M059J (cell line): ENCODE measurements around the gene MRPL36. TPM values are rescaled to one million over a fixed set of nuclear protein-coding genes. Genes with fewer than 3 reads are reported as not detected.

Experiments
- DNase-seq: peaks from one replicate; pipeline ENCODE4 v3.0.0-alpha.2; 2012; ENCODE audit warnings: low read depth
- total RNA-seq: library from RNA; depleted of rRNA; stranded (reverse); fragments of >200 nt; shearing (Covaris generic); gene quantifications from 2 replicates; pipeline ENCODE4 v1.2.3, GENCODE V29; 2014

Gene MRPL36
- total RNA-seq, 1 experiment from 2014 or later: 57.9 TPM

- DNase-seq: no peak
Measured at GRCh38 chr5:1796371-1797102, 3.1 kb downstream of the MRPL36 start.

GRCh38 chr5:1795931-1796330 is 3.7 kb downstream of the MRPL36 start:
- no peak for DNase-seq

- DNase-seq: no peak
Measured at GRCh38 chr5:1795506-1795905, 4.1 kb downstream of the MRPL36 start.

DNA sequence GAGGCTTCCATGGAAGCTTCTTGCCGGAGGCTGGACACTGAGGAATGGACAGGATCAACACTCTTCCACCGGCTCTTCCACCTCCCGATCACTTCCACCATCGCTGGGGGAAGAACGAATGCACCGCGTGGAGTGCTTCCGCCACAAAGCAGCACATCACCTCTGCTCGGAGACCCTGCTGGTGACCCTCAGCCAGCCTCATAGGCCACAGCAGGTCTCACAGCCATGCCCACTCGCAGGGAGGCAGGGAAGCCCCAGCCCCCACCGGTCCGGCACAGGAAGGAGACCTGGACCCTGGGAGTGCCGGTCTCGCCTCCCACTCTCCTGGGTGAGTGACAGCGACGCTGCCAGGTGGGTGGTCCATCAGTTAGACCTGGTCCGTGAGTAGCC is 4.7 kb downstream of the MRPL36 start:
- no peak for DNase-seq

GRCh38 chr5:1793966-1794900 is 5.4 kb downstream of the MRPL36 start:
- peak; percentile 97 for DNase-seq

GRCh38 chr5:1793301-1793740 is 6.3 kb downstream of the MRPL36 start:
- peak; percentile 48 for DNase-seq

- peak; percentile 96 for DNase-seq
Measured at GRCh38 chr5:1792842-1793266, 6.8 kb downstream of the MRPL36 start.

- DNase-seq: no peak
Measured at GRCh38 chr5:1791176-1791575, 8.5 kb downstream of the MRPL36 start.

GRCh38 chr5:1789834-1790471 is 9.7 kb downstream of the MRPL36 start:
- DNase-seq: peak; percentile 67

DNA sequence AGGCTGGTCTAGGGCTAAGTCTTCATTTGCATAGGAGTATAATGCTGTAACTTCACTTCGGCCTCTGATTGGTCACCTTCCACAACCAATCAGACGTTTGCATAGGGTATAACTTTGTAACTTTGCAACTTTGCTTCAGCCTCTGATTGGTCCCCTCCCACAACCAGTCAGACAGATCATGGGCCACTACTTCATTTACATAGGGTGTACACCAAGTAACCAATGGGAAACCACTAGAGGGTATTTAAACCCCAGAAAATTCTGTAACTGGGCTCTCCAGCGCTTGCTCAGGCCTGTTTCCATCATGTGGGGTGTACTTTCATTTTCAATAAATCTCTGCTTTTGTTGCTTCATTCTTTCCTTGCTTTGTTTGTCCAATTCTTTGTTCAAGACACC is 10.2 kb downstream of the MRPL36 start:
- peak; percentile 71 for DNase-seq

DNA sequence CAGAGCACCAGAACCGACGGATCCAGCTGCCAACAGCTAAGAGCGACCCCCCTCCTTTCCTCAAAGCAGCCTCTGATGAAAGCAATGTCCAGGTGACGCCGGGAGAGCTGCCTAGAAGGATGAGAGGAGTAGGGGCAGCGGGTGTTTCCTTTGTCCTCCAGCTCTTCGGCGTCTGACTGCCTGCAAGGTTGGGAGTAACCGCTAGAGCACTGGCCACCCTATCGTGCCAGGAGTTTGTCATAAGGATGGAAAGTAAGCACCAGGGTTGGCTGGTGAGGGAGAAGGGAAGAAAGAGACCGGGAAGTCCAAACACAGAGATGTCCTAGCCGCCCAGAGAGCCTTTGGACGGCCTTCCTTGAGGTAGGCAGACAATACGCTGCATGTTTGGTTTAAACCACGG is 10.8 kb downstream of the MRPL36 start:
- DNase-seq: no peak

DNA sequence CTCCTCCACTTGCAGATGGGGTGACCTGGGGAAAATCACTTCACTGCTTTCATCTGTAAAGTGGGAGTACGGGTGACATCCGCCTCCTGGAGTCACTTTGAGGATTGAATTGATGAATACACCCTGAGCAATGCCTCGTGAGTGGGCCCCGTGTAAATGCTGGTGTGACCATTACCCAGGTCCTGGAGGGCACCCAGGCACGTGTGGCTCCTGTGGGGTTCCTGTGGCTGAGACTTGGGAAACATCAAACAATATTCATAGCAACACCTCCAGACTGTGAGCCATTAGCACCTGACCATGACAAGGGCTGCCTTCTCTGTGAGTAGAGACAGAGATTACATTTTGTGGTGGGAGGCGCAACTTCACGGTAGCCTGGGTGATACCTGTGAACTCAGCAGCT is 11.4 kb downstream of the MRPL36 start:
- DNase-seq: no peak

DNA sequence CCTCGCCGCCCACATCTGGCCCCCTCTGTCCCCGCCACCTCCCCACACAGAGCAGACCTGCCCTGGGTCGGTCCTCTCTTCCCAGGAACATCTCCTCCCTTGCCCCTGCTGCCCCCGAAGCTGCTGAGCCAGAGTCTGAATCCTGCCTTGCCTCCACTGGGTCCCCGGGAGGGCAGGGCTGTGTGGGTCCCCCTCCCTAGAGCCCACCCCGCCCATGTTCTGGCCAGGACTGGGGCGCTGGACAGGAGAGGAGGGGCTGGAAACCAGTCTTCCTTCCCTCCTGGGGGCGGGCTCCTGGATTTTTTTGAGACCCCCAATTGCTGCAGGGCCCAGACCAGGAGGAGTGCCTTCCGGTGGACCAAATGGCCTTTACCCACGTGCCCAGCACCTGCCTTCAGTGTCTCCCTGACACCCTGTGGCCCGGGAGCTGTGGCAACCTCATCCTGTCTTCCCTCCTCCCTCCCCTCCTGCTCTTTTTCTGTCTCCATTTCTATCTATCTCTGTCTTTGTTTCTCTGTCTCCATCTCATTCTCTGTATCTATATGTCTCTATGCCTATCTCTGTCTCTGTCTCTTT is 12.1 kb downstream of the MRPL36 start:
- no peak for DNase-seq

GRCh38 chr5:1786621-1787471 is 12.8 kb downstream of the MRPL36 start:
- no peak for DNase-seq

- no peak for DNase-seq
Measured at GRCh38 chr5:1785984-1786383, 13.7 kb downstream of the MRPL36 start.

- DNase-seq: no peak
Measured at GRCh38 chr5:1785062-1785461, 14.6 kb downstream of the MRPL36 start.

- no peak for DNase-seq
Measured at GRCh38 chr5:1784197-1785050, 15.2 kb downstream of the MRPL36 start.

DNA sequence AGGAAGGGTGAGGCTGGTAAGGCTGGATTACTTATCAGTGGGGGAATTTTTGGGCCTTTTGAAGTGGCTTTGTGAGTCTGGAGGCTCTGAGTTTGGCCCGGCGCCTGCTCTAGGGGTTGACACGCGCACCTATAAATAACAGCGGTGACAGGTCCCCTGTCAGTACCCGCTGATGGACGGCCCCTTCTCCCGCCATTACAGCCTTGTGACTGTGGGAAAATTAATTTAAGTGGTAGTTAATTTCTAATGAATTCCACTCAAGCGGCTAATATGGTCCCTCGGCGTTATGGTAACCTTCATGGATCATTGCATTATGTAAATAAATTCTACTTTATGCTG is 16.5 kb downstream of the MRPL36 start:
- peak; percentile 82 for DNase-seq

DNA sequence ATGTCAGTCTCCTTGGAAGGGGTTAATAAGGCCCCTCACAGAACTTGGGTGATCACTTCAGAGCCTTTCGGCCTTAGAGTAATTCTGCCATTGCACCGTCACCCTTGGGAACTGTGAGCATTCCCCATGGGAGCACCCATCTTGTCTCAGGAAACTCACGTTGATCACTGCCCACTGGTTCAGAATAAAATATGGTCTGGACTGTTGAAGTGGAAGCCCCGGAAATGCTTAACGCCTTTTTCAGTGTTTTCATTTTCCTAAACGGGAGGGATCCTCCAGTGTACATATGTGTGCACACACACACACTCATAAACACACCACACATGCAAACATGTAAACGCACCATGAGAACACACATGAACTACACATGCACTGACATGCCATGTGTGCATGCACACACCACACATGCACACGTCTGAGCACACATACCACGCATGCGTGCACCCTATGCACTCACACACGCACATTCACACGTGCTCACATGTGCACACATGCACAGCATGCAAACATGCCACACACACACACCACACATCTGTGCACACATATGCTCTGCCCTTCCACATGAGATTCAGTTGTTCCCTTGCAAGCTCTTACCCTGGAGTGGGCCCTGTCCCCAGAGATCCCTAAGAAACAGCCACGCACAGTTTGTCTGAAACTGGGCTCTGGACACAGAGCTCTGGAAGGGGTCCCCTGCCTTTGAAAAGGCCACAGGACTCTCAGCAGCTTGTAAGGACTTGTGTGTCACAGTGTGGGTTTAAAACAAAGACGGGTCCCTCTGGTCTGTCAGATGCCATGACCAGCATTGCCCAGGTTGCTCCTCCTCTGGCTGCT is 17.0 kb downstream of the MRPL36 start:
- no peak for DNase-seq
